Measurements from ENCODE around the gene PIGU.
A peak's percentile ranks its signal among the peaks of the same experiment; 100 is the strongest.

Gene PIGU

DNA sequence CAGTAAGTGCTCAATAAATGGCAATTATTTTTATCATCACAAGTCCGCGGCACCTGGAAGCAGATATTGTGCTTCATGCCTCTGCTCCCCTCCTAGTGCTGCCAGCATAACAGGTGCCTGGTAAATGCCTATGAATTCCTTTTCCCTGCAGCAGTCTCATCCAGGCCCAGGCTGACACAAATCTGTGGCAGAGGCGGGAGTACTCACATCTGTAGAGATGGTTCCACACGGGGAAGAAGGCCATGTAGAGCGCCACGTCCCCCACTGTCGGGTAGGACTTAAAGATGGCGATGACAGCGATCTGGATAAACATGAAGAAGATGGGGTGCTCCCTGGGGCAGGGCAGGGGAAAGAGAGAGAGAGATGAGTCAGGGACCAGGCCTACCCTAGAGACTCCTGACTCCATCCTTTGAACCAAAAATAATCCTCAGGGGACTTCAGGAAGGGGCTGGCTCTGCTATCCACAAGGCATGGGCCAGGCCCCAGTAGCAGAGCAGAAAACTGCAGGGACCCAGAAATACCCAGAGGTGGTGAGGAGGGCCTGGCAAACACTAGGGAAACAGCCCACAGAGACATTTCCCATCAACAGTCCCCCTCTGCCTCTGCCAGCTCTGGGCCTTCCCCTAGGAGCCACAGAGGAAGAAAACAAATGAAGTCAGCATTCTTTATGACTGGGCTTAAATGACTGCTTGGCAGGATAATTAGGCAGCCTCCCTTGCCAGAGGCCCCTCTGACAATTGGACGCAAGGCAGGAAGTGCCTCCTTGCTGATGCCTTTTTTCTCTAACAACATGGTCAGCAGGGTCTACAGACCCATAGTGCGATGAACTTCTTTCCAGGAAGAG is 95.3 kb downstream of the PIGU start:
- no peak overlapping the region for H3K4me3 ChIP-seq (ENCODE audit: insufficient read depth, low read depth, low read length, poor library complexity, severe bottlenecking)
- no peaks in the 10 kb centered on the region for H3K9me3 ChIP-seq (ENCODE audit: control insufficient read depth, low read length)
- H3K4me1 ChIP-seq (ENCODE audit: control insufficient read depth, insufficient read depth, low read length, poor library complexity, severe bottlenecking) = peaks cover 11% of the 10 kb centered on the region
- peaks cover 15% of the 10 kb centered on the region for H3K36me3 ChIP-seq (ENCODE audit: control insufficient read depth, insufficient read depth, low read length)
- H3K27ac ChIP-seq (ENCODE audit: insufficient read depth, low read length, poor library complexity, severe bottlenecking) = peak overlapping the region; percentile 6
- no peak for DNase-seq
- H3K27me3 ChIP-seq (replicated peaks; ENCODE audit: control insufficient read depth, insufficient read depth, low read length, poor library complexity, severe bottlenecking) = no peaks in the 10 kb centered on the region

DNA sequence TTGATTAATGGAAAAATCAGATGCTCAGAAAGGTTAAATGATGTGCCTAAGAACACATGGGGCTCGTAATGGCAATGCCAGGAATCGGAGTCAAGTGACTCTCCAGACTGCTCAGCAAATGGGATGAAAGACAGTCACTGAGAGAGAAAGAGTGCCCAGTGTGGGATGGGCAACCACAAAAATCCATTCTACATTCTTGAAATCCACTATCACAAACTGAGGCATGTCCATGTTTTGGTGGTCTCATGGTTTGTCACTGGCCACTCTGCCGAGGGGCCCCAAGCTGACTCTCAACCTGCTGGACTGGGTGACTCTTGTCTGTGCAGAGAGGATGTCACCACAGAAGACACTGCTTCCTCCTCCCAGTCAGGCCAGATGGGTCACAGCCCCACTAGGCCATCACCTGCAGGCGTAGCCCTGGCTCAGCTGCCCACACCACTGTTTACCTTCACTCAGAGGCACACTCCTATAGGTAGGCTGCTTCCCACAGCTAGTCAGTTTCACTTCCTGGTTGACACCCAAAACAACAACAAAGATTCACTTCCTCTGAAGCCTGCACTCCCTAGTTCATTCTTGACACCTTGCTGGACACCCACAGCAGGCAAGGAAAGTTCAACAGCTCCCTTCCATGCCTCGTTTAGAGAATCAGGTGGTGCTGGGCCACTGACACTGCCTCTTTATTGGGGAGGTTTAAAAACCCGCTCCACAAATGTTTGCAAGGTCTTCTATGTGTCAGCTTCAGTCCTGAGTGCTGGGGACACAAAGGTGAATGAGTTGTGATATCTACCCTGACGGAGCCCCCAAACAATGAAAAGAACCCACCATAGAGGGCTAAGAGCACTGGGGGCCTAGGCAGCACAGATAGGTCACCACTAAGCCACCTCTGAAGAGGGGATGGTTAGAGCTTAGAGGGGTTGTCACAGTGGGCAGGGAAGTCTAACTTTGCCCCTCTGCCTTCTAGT is 96.6 kb downstream of the PIGU start:
- Histone ChIP-seq H3K4me1 (ENCODE audit: control insufficient read depth, insufficient read depth, low read length, poor library complexity, severe bottlenecking) (peaks cover 11% of the 10 kb centered on the region), H3K4me3 (ENCODE audit: insufficient read depth, low read depth, low read length, poor library complexity, severe bottlenecking) (no peak overlapping the region), H3K27me3 (replicated peaks; ENCODE audit: control insufficient read depth, insufficient read depth, low read length, poor library complexity, severe bottlenecking) (no peaks in the 10 kb centered on the region), H3K27ac (ENCODE audit: insufficient read depth, low read length, poor library complexity, severe bottlenecking) (no peak overlapping the region), H3K9me3 (ENCODE audit: control insufficient read depth, low read length) (no peaks in the 10 kb centered on the region), H3K36me3 (ENCODE audit: control insufficient read depth, insufficient read depth, low read length) (peaks cover 5% of the 10 kb centered on the region)
- no peak for DNase-seq

DNA sequence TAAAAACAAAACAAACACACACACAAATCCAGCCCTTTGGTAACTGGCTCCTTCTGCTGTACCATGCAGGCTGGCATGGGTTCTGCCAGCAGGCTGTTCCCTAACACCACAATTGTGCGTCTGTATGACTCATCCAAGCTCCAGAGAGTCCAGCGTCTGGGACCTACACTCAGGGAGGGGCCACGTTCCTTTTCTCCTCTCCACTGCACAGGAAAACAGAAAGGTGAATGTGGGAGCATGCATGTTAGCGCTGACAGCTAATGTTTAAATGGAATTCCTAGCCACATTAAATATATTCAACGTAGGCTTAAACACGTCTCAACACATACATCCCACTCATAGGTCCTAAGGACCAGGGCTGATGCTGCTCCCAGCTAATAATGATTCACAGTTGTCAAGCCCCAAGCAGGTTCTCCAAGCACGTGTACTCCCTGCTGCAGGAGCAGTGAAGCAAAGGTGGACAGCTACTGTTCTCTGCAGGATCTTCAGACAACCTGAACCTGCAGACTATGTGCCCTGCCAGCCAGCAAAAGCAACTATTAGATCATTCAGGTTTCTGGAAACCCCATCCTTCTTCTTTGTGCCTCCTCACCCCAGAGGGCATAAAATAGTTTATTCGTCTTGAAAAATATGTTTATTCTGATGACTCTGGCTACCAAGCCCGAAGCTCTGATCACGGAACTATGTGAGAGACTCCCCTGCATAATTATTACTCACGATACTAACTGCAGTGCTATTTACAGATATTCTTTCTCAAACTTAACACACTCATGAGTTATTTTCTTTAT is 97.5 kb downstream of the PIGU start:
- Histone ChIP-seq H3K9me3 (ENCODE audit: control insufficient read depth, low read length) (no peaks in the 10 kb centered on the region), H3K4me1 (ENCODE audit: control insufficient read depth, insufficient read depth, low read length, poor library complexity, severe bottlenecking) (peaks cover 11% of the 10 kb centered on the region), H3K27ac (ENCODE audit: insufficient read depth, low read length, poor library complexity, severe bottlenecking) (no peak overlapping the region), H3K36me3 (ENCODE audit: control insufficient read depth, insufficient read depth, low read length) (peaks cover 6% of the 10 kb centered on the region), H3K27me3 (replicated peaks; ENCODE audit: control insufficient read depth, insufficient read depth, low read length, poor library complexity, severe bottlenecking) (no peaks in the 10 kb centered on the region), H3K4me3 (ENCODE audit: insufficient read depth, low read depth, low read length, poor library complexity, severe bottlenecking) (no peak overlapping the region)
- no peak for DNase-seq

DNA sequence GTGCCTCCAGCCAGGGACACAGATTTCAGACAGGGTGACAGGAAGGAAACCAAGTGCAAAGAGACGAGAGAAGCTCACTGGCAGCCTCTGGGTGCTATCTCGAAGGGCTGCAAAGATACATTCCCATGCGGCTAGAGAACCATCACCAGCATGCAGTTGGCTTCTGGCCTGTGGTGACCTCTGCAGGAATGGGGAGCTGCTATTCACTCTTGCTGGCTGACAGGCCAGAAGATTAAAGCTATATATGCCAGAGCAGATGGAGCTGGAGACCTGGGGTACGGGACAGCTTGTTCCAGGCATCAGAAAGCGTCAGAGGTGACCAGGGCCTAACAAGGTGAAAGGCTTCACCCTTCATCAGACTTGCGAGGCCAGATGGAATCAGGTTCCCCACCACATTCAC is 98.4 kb downstream of the PIGU start:
- Histone ChIP-seq H3K4me1 (ENCODE audit: control insufficient read depth, insufficient read depth, low read length, poor library complexity, severe bottlenecking) (peaks cover 11% of the 10 kb centered on the region), H3K4me3 (ENCODE audit: insufficient read depth, low read depth, low read length, poor library complexity, severe bottlenecking) (no peak overlapping the region), H3K36me3 (ENCODE audit: control insufficient read depth, insufficient read depth, low read length) (peaks cover 10% of the 10 kb centered on the region), H3K27ac (ENCODE audit: insufficient read depth, low read length, poor library complexity, severe bottlenecking) (no peak overlapping the region), H3K9me3 (ENCODE audit: control insufficient read depth, low read length) (no peaks in the 10 kb centered on the region), H3K27me3 (replicated peaks; ENCODE audit: control insufficient read depth, insufficient read depth, low read length, poor library complexity, severe bottlenecking) (no peaks in the 10 kb centered on the region)
- DNase-seq = no peak

DNA sequence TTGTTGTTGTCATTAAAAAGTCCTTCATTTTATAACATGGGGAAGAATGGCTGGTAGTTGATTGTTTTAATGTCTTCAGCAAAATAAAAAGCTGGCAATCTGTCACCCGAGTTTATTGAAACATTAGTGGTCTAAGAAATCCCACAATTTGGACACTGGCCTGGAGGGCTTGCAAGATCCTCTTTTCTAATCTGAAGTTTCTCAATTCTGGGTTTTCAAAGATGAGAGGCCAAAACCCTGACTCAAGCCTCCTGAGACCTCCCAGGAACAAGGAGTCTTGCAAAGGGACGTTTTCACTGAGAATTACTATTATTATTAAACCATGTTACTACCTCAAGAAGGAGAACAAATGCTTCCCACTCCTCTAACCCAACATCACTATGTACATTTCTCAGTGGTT is 98.9 kb downstream of the PIGU start:
- no peaks in the 10 kb centered on the region for H3K27me3 ChIP-seq (replicated peaks; ENCODE audit: control insufficient read depth, insufficient read depth, low read length, poor library complexity, severe bottlenecking)
- DNase-seq = no peak
- no peak overlapping the region for H3K27ac ChIP-seq (ENCODE audit: insufficient read depth, low read length, poor library complexity, severe bottlenecking)
- H3K36me3 ChIP-seq (ENCODE audit: control insufficient read depth, insufficient read depth, low read length) = peaks cover 10% of the 10 kb centered on the region
- H3K4me1 ChIP-seq (ENCODE audit: control insufficient read depth, insufficient read depth, low read length, poor library complexity, severe bottlenecking) = peaks cover 11% of the 10 kb centered on the region
- no peaks in the 10 kb centered on the region for H3K9me3 ChIP-seq (ENCODE audit: control insufficient read depth, low read length)
- no peak overlapping the region for H3K4me3 ChIP-seq (ENCODE audit: insufficient read depth, low read depth, low read length, poor library complexity, severe bottlenecking)

DNA sequence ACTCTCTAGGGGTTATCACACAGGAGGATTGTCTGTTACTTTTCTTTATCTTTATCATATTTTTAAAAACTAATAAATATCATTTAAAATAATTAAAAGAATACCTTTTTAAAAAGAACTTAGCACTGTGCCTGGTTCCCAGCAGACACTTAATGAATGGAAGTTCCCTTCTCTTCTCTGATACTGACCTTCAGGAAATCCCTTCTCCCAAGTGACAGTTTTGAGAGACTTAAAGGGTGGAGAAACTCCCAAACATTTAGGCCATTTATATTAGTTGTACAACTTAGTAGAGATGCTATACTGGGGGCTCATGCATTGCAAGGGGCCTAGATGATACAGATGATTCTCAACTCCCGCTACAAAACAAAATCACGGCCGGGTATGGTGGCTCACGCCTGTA is 99.8 kb downstream of the PIGU start:
- no peaks in the 10 kb centered on the region for H3K9me3 ChIP-seq (ENCODE audit: control insufficient read depth, low read length)
- no peak overlapping the region for H3K4me3 ChIP-seq (ENCODE audit: insufficient read depth, low read depth, low read length, poor library complexity, severe bottlenecking)
- no peaks in the 10 kb centered on the region for H3K27me3 ChIP-seq (replicated peaks; ENCODE audit: control insufficient read depth, insufficient read depth, low read length, poor library complexity, severe bottlenecking)
- no peak overlapping the region for H3K27ac ChIP-seq (ENCODE audit: insufficient read depth, low read length, poor library complexity, severe bottlenecking)
- peaks cover 10% of the 10 kb centered on the region for H3K36me3 ChIP-seq (ENCODE audit: control insufficient read depth, insufficient read depth, low read length)
- peaks cover 11% of the 10 kb centered on the region for H3K4me1 ChIP-seq (ENCODE audit: control insufficient read depth, insufficient read depth, low read length, poor library complexity, severe bottlenecking)
- no peak for DNase-seq

DNA sequence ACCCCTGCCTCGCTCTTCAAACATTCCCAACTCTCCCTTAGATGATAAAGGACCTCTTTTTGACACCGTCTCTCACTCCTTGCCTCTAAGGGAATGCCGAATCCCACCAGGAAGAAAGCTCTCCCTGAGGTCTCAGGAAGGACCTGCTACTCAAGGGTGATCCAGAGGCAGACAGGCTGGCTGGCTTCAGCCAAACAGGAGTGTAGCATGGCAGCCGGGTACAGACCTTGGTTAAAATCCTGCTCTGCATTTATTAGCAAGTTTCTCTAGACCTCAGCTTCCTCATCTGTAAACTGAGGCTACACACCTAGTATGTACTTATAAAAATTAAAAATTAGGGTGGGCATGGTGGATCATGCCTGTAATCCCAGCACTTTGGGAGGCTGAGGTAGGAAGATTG is 101.1 kb downstream of the PIGU start:
- Histone ChIP-seq H3K36me3 (ENCODE audit: control insufficient read depth, insufficient read depth, low read length) (peaks cover 15% of the 10 kb centered on the region), H3K4me1 (ENCODE audit: control insufficient read depth, insufficient read depth, low read length, poor library complexity, severe bottlenecking) (peaks cover 10% of the 10 kb centered on the region), H3K4me3 (ENCODE audit: insufficient read depth, low read depth, low read length, poor library complexity, severe bottlenecking) (no peak overlapping the region), H3K27me3 (replicated peaks; ENCODE audit: control insufficient read depth, insufficient read depth, low read length, poor library complexity, severe bottlenecking) (no peaks in the 10 kb centered on the region), H3K9me3 (ENCODE audit: control insufficient read depth, low read length) (no peaks in the 10 kb centered on the region), H3K27ac (ENCODE audit: insufficient read depth, low read length, poor library complexity, severe bottlenecking) (no peak overlapping the region)
- no peak for DNase-seq

DNA sequence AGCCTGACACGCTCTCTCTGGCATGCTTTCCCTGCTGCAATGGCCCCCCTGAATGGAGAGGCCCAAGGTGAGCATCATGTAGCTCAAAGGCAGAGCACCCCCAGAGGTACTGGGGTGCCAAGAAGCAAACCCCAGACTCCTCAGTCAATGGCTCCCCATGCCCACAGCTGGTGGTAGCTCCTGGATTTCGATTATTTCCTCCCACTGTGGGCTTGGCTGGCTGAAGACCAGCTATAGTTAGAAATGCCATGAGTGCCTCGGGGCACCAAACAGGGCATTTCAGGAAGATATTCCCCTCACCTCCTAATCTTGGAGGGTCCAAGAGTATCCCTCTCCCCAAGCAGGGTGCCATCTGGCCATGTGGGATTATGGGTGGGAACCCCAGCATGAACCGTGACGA is 101.6 kb downstream of the PIGU start:
- no peaks in the 10 kb centered on the region for H3K27me3 ChIP-seq (replicated peaks; ENCODE audit: control insufficient read depth, insufficient read depth, low read length, poor library complexity, severe bottlenecking)
- DNase-seq = no peak
- H3K27ac ChIP-seq (ENCODE audit: insufficient read depth, low read length, poor library complexity, severe bottlenecking) = no peak overlapping the region
- peaks cover 18% of the 10 kb centered on the region for H3K36me3 ChIP-seq (ENCODE audit: control insufficient read depth, insufficient read depth, low read length)
- H3K9me3 ChIP-seq (ENCODE audit: control insufficient read depth, low read length) = no peaks in the 10 kb centered on the region
- H3K4me1 ChIP-seq (ENCODE audit: control insufficient read depth, insufficient read depth, low read length, poor library complexity, severe bottlenecking) = peaks cover 5% of the 10 kb centered on the region
- H3K4me3 ChIP-seq (ENCODE audit: insufficient read depth, low read depth, low read length, poor library complexity, severe bottlenecking) = no peak overlapping the region

DNA sequence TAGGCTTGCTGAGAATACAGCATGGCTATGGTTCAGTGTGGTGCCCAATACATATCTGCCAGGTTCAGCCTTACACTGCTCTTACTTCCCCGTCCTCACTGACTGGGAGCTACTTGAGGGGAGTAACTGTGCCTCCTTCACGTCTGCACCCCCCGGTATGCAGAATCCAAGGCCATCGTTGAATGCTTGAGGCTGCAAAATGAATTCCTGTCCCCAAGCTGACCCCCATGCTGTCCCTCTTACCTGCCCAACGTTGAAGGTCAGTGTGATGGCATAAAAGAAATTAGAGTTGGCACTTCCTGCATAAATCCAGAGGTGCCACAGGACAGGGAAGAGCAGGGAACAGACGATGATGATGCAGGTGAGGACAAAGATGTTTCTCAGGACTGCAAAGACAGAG is 102.0 kb downstream of the PIGU start:
- no peak for DNase-seq
- Histone ChIP-seq H3K27me3 (replicated peaks; ENCODE audit: control insufficient read depth, insufficient read depth, low read length, poor library complexity, severe bottlenecking) (no peaks in the 10 kb centered on the region), H3K36me3 (ENCODE audit: control insufficient read depth, insufficient read depth, low read length) (peaks cover 18% of the 10 kb centered on the region), H3K27ac (ENCODE audit: insufficient read depth, low read length, poor library complexity, severe bottlenecking) (no peak overlapping the region), H3K9me3 (ENCODE audit: control insufficient read depth, low read length) (no peaks in the 10 kb centered on the region), H3K4me3 (ENCODE audit: insufficient read depth, low read depth, low read length, poor library complexity, severe bottlenecking) (no peak overlapping the region), H3K4me1 (ENCODE audit: control insufficient read depth, insufficient read depth, low read length, poor library complexity, severe bottlenecking) (peaks cover under 1% of the 10 kb centered on the region)

Measured in effector memory CD4-positive, alpha-beta T cell (primary cell).